Measurements from ENCODE around the gene ACTR6. TPM values are rescaled to one million over a fixed set of nuclear protein-coding genes. Genes with fewer than 3 reads are reported as not detected.

The ACTR6 gene
- total and polyA plus RNA-seq, 9 of the 15 experiments (the other 6 are each of a cell fraction or from before 2014, with no cell fraction given): 26.1 to 109 (median 70.9) TPM

DNA sequence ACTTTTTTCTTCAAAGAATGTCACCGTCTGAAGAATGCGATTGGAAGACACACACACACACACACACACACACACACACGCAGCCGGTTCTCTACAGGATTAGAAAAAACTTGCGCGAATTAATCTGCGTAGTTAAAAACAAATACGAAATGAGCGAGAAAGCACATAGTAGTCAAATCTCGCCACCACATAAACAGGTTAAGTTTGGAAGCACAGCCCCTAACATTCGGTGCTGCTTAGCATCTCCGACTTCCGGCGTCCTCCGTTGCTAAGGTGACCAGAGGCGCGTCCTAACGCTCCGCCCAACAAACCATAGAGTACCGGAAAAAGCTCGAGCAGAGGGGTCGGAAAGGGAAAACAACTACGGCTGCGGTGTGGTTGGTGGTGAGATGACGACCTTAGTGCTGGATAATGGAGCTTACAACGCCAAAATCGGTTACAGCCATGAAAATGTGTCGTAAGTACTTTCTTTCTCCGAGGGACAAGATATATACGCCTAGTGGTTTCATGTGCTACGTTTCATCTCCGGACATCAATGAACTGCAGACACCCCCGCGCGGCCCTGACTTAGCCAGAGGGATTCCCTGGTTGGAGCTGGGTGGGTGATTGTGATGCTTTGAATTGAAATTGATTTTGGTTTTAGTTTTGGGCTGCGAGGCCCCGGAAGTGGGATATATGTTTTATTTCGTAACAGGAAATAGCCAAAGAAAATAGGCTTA, at the start of gene ACTR6 (continued):
- no peak for TF ChIP-seq ZNF253 (CRISPR knock-in tag; conservative IDR thresholded peaks at IDR 0.05)
- TF ChIP-seq XRCC3 (IDR thresholded peaks at IDR 0.05): no peak
- TF ChIP-seq ZC3H8 (IDR thresholded peaks at IDR 0.05): no peak
- TF ChIP-seq TSC22D4 (tag; IDR thresholded peaks at IDR 0.05): no peak
- no peak for TF ChIP-seq CHD4 (IDR thresholded peaks at IDR 0.05; ENCODE audit: insufficient read depth, insufficient replicate concordance, low read depth, low read length, poor library complexity, severe bottlenecking)
- TF ChIP-seq POLR2AphosphoS2 (IDR thresholded peaks at IDR 0.05; ENCODE audit: low read length): no peak
- no peak for TF ChIP-seq ZFP1 (CRISPR knock-in tag; IDR thresholded peaks at IDR 0.05)
- peak; percentile 99 for TF ChIP-seq SAP30 (IDR thresholded peaks at IDR 0.05; ENCODE audit: borderline replicate concordance, insufficient read depth, low read depth, low read length, poor library complexity, severe bottlenecking)
- TF ChIP-seq SMAD2 (IDR thresholded peaks at IDR 0.05; ENCODE audit: low read depth, low read length): no peak
- no peak for TF ChIP-seq ZFP36 (IDR thresholded peaks at IDR 0.05; ENCODE audit: low read depth, low read length, partially characterized antibody)
- TF ChIP-seq, protein P1, sequence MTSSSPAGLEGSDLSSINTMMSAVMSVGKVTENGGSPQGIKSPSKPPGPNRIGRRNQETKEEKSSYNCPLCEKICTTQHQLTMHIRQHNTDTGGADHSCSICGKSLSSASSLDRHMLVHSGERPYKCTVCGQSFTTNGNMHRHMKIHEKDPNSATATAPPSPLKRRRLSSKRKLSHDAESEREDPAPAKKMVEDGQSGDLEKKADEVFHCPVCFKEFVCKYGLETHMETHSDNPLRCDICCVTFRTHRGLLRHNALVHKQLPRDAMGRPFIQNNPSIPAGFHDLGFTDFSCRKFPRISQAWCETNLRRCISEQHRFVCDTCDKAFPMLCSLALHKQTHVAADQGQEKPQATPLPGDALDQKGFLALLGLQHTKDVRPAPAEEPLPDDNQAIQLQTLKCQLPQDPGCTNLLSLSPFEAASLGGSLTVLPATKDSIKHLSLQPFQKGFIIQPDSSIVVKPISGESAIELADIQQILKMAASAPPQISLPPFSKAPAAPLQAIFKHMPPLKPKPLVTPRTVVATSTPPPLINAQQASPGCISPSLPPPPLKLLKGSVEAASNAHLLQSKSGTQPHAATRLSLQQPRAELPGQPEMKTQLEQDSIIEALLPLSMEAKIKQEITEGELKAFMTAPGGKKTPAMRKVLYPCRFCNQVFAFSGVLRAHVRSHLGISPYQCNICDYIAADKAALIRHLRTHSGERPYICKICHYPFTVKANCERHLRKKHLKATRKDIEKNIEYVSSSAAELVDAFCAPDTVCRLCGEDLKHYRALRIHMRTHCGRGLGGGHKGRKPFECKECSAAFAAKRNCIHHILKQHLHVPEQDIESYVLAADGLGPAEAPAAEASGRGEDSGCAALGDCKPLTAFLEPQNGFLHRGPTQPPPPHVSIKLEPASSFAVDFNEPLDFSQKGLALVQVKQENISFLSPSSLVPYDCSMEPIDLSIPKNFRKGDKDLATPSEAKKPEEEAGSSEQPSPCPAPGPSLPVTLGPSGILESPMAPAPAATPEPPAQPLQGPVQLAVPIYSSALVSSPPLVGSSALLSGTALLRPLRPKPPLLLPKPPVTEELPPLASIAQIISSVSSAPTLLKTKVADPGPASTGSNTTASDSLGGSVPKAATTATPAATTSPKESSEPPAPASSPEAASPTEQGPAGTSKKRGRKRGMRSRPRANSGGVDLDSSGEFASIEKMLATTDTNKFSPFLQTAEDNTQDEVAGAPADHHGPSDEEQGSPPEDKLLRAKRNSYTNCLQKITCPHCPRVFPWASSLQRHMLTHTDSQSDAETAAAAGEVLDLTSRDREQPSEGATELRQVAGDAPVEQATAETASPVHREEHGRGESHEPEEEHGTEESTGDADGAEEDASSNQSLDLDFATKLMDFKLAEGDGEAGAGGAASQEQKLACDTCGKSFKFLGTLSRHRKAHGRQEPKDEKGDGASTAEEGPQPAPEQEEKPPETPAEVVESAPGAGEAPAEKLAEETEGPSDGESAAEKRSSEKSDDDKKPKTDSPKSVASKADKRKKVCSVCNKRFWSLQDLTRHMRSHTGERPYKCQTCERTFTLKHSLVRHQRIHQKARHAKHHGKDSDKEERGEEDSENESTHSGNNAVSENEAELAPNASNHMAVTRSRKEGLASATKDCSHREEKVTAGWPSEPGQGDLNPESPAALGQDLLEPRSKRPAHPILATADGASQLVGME (CRISPR knock-in tag; IDR thresholded peaks at IDR 0.05): no peak
- TF ChIP-seq ZNF23 (CRISPR knock-in tag; IDR thresholded peaks at IDR 0.05): no peak
- TF ChIP-seq ZBTB7A (IDR thresholded peaks at IDR 0.05; ENCODE audit: borderline replicate concordance, control insufficient read depth, low read depth, low read length): no peak
- TF ChIP-seq RNF219 (CRISPR knock-in tag; IDR thresholded peaks at IDR 0.05): no peak
- no peak for TF ChIP-seq HNRNPK (IDR thresholded peaks at IDR 0.05; ENCODE audit: low read depth, low read length, poor library complexity, severe bottlenecking)
- TF ChIP-seq FOXO4 (CRISPR knock-in tag; IDR thresholded peaks at IDR 0.05): no peak
- no peak; the same call in 1 of the 2 replicates for TF ChIP-seq L3MBTL2 (IDR thresholded peaks at IDR 0.05)
- TF ChIP-seq SAFB (IDR thresholded peaks at IDR 0.05; ENCODE audit: borderline replicate concordance, low read depth, low read length): no peak
- no peak for TF ChIP-seq ZNF699 (CRISPR knock-in tag; IDR thresholded peaks at IDR 0.05; ENCODE audit: insufficient replicate concordance)

All from K562 (cell line).